ENCODE results near the gene TCERG1.

DNA sequence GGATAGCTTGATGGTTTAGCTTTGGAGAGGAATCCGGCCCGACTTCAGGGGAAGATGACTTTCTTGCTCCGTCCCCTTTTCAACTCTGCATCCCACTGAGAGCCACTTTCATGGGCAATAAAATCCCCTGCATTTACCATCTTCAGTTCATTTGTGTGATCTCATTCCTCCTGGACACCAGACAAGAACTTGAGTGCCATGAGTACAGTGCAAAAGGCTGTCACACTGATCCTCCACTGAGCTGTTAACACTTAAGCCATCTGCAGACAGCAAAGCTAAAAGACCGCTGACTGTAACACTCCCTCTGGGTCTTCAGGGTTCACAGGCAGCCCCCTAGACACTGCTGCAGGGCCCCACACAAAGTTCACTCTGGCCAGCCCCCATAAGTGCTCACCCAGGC, 48.3 kb upstream of the TCERG1 start:
- TF ChIP-seq CTCF (IDR thresholded peaks at IDR 0.05) = no peak
- no peak for TF ChIP-seq POLR2A (IDR thresholded peaks at IDR 0.05)
